ENCODE results near the gene GAS2L1. TPM values are rescaled to one million over a fixed set of nuclear protein-coding genes. Genes with fewer than 3 reads are reported as not detected.

Gene GAS2L1
- total RNA-seq, 2 donors from 2014 or later: 19.4 to 28.0 TPM

DNA sequence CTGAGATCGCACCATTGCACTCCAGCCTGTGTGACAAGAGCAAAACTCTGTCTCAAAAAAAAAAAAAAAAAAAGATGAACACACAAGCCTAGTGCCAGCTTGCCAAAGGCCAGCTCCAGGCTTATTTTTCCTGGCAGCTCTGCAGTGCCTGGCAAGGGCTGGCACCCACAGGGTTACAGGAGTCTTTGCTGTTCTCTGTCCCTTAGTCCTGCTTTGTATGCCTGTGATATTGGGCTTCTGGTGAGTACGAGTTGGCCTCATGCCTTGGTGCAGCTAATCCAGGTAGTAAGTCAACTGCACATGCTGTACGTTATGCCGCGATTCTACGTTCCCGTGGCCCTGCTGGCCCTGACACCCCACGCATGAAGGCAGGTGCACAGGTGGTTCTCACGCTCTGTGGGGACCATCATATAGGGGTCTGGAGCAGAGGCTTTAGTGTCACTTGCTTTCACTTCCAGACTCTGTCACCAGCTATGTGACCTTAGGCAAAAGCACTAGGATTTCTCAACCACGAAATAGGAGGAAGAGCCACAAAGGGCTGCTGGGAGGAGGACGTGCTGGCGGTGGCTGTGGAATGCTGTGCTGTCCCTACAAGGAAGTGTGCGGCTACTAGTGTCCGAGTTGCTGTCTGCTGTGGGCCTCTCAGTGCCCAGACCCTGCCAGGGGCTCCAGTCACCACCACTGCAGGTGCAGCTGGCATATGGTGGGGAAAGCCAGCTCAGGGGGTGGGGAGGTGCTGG, 30.5 kb downstream of the GAS2L1 start:
- no peak for DNase-seq (ENCODE audit: low spot score)
- no peaks in the 10 kb centered on the region for H3K9me3 ChIP-seq
- no peak overlapping the region for H3K4me3 ChIP-seq
- peaks cover 0 to 4% of the 10 kb centered on the region in 2 donors for H3K4me1 ChIP-seq
- no peak overlapping the region for H3K27ac ChIP-seq
- peaks cover 73% of the 10 kb centered on the region for H3K36me3 ChIP-seq
- TF ChIP-seq, protein P1, sequence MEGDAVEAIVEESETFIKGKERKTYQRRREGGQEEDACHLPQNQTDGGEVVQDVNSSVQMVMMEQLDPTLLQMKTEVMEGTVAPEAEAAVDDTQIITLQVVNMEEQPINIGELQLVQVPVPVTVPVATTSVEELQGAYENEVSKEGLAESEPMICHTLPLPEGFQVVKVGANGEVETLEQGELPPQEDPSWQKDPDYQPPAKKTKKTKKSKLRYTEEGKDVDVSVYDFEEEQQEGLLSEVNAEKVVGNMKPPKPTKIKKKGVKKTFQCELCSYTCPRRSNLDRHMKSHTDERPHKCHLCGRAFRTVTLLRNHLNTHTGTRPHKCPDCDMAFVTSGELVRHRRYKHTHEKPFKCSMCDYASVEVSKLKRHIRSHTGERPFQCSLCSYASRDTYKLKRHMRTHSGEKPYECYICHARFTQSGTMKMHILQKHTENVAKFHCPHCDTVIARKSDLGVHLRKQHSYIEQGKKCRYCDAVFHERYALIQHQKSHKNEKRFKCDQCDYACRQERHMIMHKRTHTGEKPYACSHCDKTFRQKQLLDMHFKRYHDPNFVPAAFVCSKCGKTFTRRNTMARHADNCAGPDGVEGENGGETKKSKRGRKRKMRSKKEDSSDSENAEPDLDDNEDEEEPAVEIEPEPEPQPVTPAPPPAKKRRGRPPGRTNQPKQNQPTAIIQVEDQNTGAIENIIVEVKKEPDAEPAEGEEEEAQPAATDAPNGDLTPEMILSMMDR (IDR thresholded peaks at IDR 0.05): no peak
- H3K27me3 ChIP-seq: no peaks in the 10 kb centered on the region

- no peak overlapping the region for H3K27ac ChIP-seq
- peaks cover 80% of the 10 kb centered on the region for H3K36me3 ChIP-seq
Measured at GRCh38 chr22:29337631-29338284, 31.3 kb downstream of the GAS2L1 start.

GRCh38 chr22:29338398-29338797, 31.9 kb downstream of the GAS2L1 start:
- peaks cover 73% of the 10 kb centered on the region for H3K36me3 ChIP-seq
- no peaks in the 10 kb centered on the region for H3K9me3 ChIP-seq
- no peak for DNase-seq (ENCODE audit: low spot score)
- TF ChIP-seq, protein P1 (IDR thresholded peaks at IDR 0.05): no peak
- no peak overlapping the region for H3K27ac ChIP-seq
- H3K4me1 ChIP-seq: peaks cover 0 to 18% of the 10 kb centered on the region in 2 donors
- H3K27me3 ChIP-seq: no peaks in the 10 kb centered on the region
- no peak overlapping the region for H3K4me3 ChIP-seq

More at GRCh38 chr22:29337631-29338284, 31.3 kb downstream of the GAS2L1 start:
- peaks cover 0 to 11% of the 10 kb centered on the region in 2 donors for H3K4me1 ChIP-seq
- no peak for DNase-seq (ENCODE audit: low spot score)
- H3K9me3 ChIP-seq: no peaks in the 10 kb centered on the region
- H3K4me3 ChIP-seq: no peak overlapping the region
- H3K27me3 ChIP-seq: no peaks in the 10 kb centered on the region
- TF ChIP-seq, protein P1 (IDR thresholded peaks at IDR 0.05): no peak

GRCh38 chr22:29339381-29340235, 33.2 kb downstream of the GAS2L1 start:
- no peaks in the 10 kb centered on the region for H3K9me3 ChIP-seq
- H3K27me3 ChIP-seq: no peaks in the 10 kb centered on the region
- H3K27ac ChIP-seq: no peak overlapping the region
- H3K4me3 ChIP-seq: no peak overlapping the region
- peaks cover 0 to 22% of the 10 kb centered on the region in 2 donors for H3K4me1 ChIP-seq
- TF ChIP-seq, protein P1 (IDR thresholded peaks at IDR 0.05): no peak
- H3K36me3 ChIP-seq: peaks cover 63% of the 10 kb centered on the region
- DNase-seq (ENCODE audit: low spot score): no peak

GRCh38 chr22:29340566-29340965, 34.1 kb downstream of the GAS2L1 start:
- Histone ChIP-seq H3K4me3 (no peak overlapping the region), H3K27me3 (no peaks in the 10 kb centered on the region), H3K9me3 (no peaks in the 10 kb centered on the region), H3K36me3 (peaks cover 54% of the 10 kb centered on the region), H3K27ac (no peak overlapping the region), H3K4me1 (peaks cover 0 to 27% of the 10 kb centered on the region in 2 donors)
- TF ChIP-seq, protein P1 (IDR thresholded peaks at IDR 0.05): no peak
- DNase-seq (ENCODE audit: low spot score): no peak

Data from right atrium auricular region (tissue), 2 donors.